DMS53 treated with DMSO at 0.1 percent for 48 hours (cell line): ENCODE measurements around the gene CHPF.

Experiments
- DNase-seq: peaks from one replicate; lab custom pipeline; 2025; ENCODE audit not compliant: unreplicated experiment; lab: John Stamatoyannopoulos, UW

The CHPF gene

GRCh38 chr2:219533930-219534661 lies 9.5 kb downstream of the CHPF start:
- peak; percentile 5 for DNase-seq

GRCh38 chr2:219532378-219532649 lies 11.3 kb downstream of the CHPF start:
- DNase-seq = no peak

- DNase-seq = no peak
These were observed 11.8 kb downstream of the CHPF start for GRCh38 chr2:219531639-219532377.

- peak; percentile 70 for DNase-seq
These were observed 13.3 kb downstream of the CHPF start for GRCh38 chr2:219530048-219530963.

- no peak for DNase-seq
These were observed 16.1 kb downstream of the CHPF start for GRCh38 chr2:219527472-219527871.

GRCh38 chr2:219527076-219527394 lies 16.6 kb downstream of the CHPF start:
- peak; percentile 38 for DNase-seq

- DNase-seq = peak; percentile 12
These were observed 17.1 kb downstream of the CHPF start for GRCh38 chr2:219526320-219527075.

- no peak for DNase-seq
These were observed 17.9 kb downstream of the CHPF start for GRCh38 chr2:219525533-219526232.

- no peak for DNase-seq
These were observed 18.8 kb downstream of the CHPF start for GRCh38 chr2:219524817-219525216.

- no peak for DNase-seq
These were observed 20.5 kb downstream of the CHPF start for GRCh38 chr2:219523031-219523671.

GRCh38 chr2:219522111-219523030 lies 21.2 kb downstream of the CHPF start:
- peak; percentile 21 for DNase-seq

GRCh38 chr2:219521066-219521880 lies 22.3 kb downstream of the CHPF start:
- peak; percentile 30 for DNase-seq

GRCh38 chr2:219520079-219520478 lies 23.5 kb downstream of the CHPF start:
- no peak for DNase-seq

- DNase-seq = no peak
These were observed 24.1 kb downstream of the CHPF start for GRCh38 chr2:219519526-219519916.

- no peak for DNase-seq
These were observed 25.4 kb downstream of the CHPF start for GRCh38 chr2:219517954-219518778.

GRCh38 chr2:219516888-219517287 lies 26.7 kb downstream of the CHPF start:
- no peak for DNase-seq
